ENCODE results near the gene ZNF407.

ZNF407 gene

GRCh38 chr18:75010278-75010677 lies 412.6 kb downstream of the ZNF407 start:
- no peak for ATAC-seq
- no peak for TF ChIP-seq ZC3H10 (CRISPR knock-in tag; IDR thresholded peaks at IDR 0.05)
- TF ChIP-seq POU6F1 (CRISPR knock-in tag; IDR thresholded peaks at IDR 0.05; ENCODE audit: borderline replicate concordance, low read depth), result no peak
- TF ChIP-seq TSHZ2 (CRISPR knock-in tag; IDR thresholded peaks at IDR 0.05), result no peak
- no peak for TF ChIP-seq ISL1 (CRISPR knock-in tag; IDR thresholded peaks at IDR 0.05)
- TF ChIP-seq PPARA (CRISPR knock-in tag; IDR thresholded peaks at IDR 0.05; ENCODE audit: borderline replicate concordance), result no peak
- TF ChIP-seq ESRRG (CRISPR knock-in tag; IDR thresholded peaks at IDR 0.05), result no peak

- ATAC-seq, result no peak
- TF ChIP-seq ARNTL (CRISPR knock-in tag; IDR thresholded peaks at IDR 0.05; ENCODE audit: borderline replicate concordance, low read depth), result no peak
- TF ChIP-seq GLIS3 (CRISPR knock-in tag; IDR thresholded peaks at IDR 0.05), result no peak
- TF ChIP-seq ZNF70 (CRISPR knock-in tag; IDR thresholded peaks at IDR 0.05), result no peak
- TF ChIP-seq OSR1 (CRISPR knock-in tag; IDR thresholded peaks at IDR 0.05), result no peak
- TF ChIP-seq ISL1 (CRISPR knock-in tag; IDR thresholded peaks at IDR 0.05), result no peak
- no peak for TF ChIP-seq ZNF8 (CRISPR knock-in tag; IDR thresholded peaks at IDR 0.05)
- TF ChIP-seq ZC3H10 (CRISPR knock-in tag; IDR thresholded peaks at IDR 0.05), result no peak
- TF ChIP-seq TOX (CRISPR knock-in tag; IDR thresholded peaks at IDR 0.05; ENCODE audit: borderline replicate concordance), result no peak
- no peak for TF ChIP-seq PATZ1 (CRISPR knock-in tag; IDR thresholded peaks at IDR 0.05; ENCODE audit: borderline replicate concordance)
- no peak for TF ChIP-seq TCF4 (CRISPR knock-in tag; IDR thresholded peaks at IDR 0.05; ENCODE audit: borderline replicate concordance)
- TF ChIP-seq PPARA (CRISPR knock-in tag; IDR thresholded peaks at IDR 0.05; ENCODE audit: borderline replicate concordance), result no peak
- TF ChIP-seq ESRRG (CRISPR knock-in tag; IDR thresholded peaks at IDR 0.05), result no peak
- TF ChIP-seq CREB5 (CRISPR knock-in tag; IDR thresholded peaks at IDR 0.05; ENCODE audit: low read depth), result no peak
- no peak for TF ChIP-seq ZFP30 (CRISPR knock-in tag; IDR thresholded peaks at IDR 0.05)
- no peak for TF ChIP-seq ZNF565 (CRISPR knock-in tag; conservative IDR thresholded peaks at IDR 0.05; ENCODE audit: low read depth)
- TF ChIP-seq CSDC2 (CRISPR knock-in tag; IDR thresholded peaks at IDR 0.05), result no peak
These were observed 413.0 kb downstream of the ZNF407 start for GRCh38 chr18:75010689-75011088.

GRCh38 chr18:75016025-75016717 lies 418.5 kb downstream of the ZNF407 start:
- ATAC-seq, result no peak
- TF ChIP-seq ZNF565 (CRISPR knock-in tag; conservative IDR thresholded peaks at IDR 0.05; ENCODE audit: low read depth) (no peak), ISL1 (CRISPR knock-in tag; IDR thresholded peaks at IDR 0.05) (no peak), OSR1 (CRISPR knock-in tag; IDR thresholded peaks at IDR 0.05) (no peak), ZNF8 (CRISPR knock-in tag; IDR thresholded peaks at IDR 0.05) (no peak), CSDC2 (CRISPR knock-in tag; IDR thresholded peaks at IDR 0.05) (no peak), BACH2 (CRISPR knock-in tag; IDR thresholded peaks at IDR 0.05; ENCODE audit: borderline replicate concordance) (no peak), GLIS3 (CRISPR knock-in tag; IDR thresholded peaks at IDR 0.05) (no peak), POU6F1 (CRISPR knock-in tag; IDR thresholded peaks at IDR 0.05; ENCODE audit: borderline replicate concordance, low read depth) (no peak), SNAI2 (CRISPR knock-in tag; IDR thresholded peaks at IDR 0.05) (no peak), RARB (CRISPR knock-in tag; IDR thresholded peaks at IDR 0.05) (no peak)
